K562 (cell line): ENCODE results near the gene C7. TPM values are rescaled to one million over a fixed set of nuclear protein-coding genes. Genes with fewer than 3 reads are reported as not detected.

Experiments used
- ATAC-seq: fragments of 200-7000 bp; cut with Tn5 transposase; 3 replicates; pipeline ENCODE4 v1.9.1; 2020; ENCODE audit warnings: moderate library complexity
- BruUV-seq: library from RNA; stranded (reverse); fragments of 400-500 nt; replicated peaks from 2 replicates; lab custom pipeline; 2021; lab: Mats Ljungman, UMichigan
- CTCF ChIA-PET: fragments of 300-600 bp; formaldehyde crosslinking; extraction: SDS; loops from one replicate; lab custom pipeline; 2021; ENCODE audit warnings: low intra/inter-chr PET ratio; lab: Yijun Ruan, JAX
- POLR2A ChIA-PET: fragments of 300-600, 350-650 bp; sonication (Branson Sonifier 250); formaldehyde crosslinking; extraction: SDS; loops from one replicate; lab custom pipeline; 2021; ENCODE audit warnings: antibody characterized with exemption, inconsistent platforms; lab: Yijun Ruan, JAX
- DNase-seq, 4 experiments: peaks; one replicate each; pipeline versions ENCODE4 v3.0.0 to v3.0.0-alpha.2; 2011 to 2018; ENCODE audit warnings: low spot score in 3 of 4, mixed read lengths in 3 of 4; ENCODE audit errors: extremely low read depth in 1 of 4
- FAIRE-seq: peaks from 2 replicates; lab custom pipeline; 2011; peaks lifted over from hg19 to GRCh38; lab: Jason Lieb, UNC
- H2AFZ ChIP-seq: 2 replicates; pipeline ENCODE4 v1.6.0; 2011; ENCODE audit warnings: low read depth, low read length, control low read depth, inconsistent platforms
- H3K27ac ChIP-seq: fragments of 200-600 bp; 3 replicates; pipeline ENCODE4 v1.8.0; 2011; ENCODE audit warnings: low read depth, mild to moderate bottlenecking, control low read depth, inconsistent platforms, low read length, moderate library complexity, mixed read lengths; ENCODE audit errors: extremely low read depth
- H3K27me3 ChIP-seq, 2 experiments: fragments of 300-600 bp in 1 of 2; 2 replicates in 1 of 2; 3 replicates in 1 of 2; pipeline versions ENCODE4 v1.6.0 to v1.8.0; 2011; ENCODE audit warnings: inconsistent platforms in 2 of 2, low read length in 2 of 2, mild to moderate bottlenecking in 1 of 2, mixed read lengths in 1 of 2, moderate library complexity in 1 of 2; ENCODE audit not compliant: control insufficient read depth in 2 of 2, insufficient read depth in 2 of 2
- H3K36me3 ChIP-seq: fragments of 300-600 bp; 3 replicates; pipeline ENCODE4 v1.8.0; 2011; ENCODE audit warnings: mild to moderate bottlenecking, low read length, inconsistent platforms; ENCODE audit not compliant: control insufficient read depth, insufficient read depth
- H3K4me1 ChIP-seq, 2 experiments: fragments of 200-600 bp in 1 of 2; replicated peaks in 1 of 2; 2 replicates in 1 of 2; 3 replicates in 1 of 2; pipeline versions ENCODE4 v1.5.1 to v1.8.0; 2011; ENCODE audit warnings: inconsistent platforms in 2 of 2, low read length in 2 of 2, mild to moderate bottlenecking in 1 of 2, mixed read lengths in 1 of 2, moderate library complexity in 1 of 2; ENCODE audit not compliant: control insufficient read depth in 2 of 2, insufficient read depth in 2 of 2
- H3K4me2 ChIP-seq: 2 replicates; pipeline ENCODE4 v1.6.1; 2011; ENCODE audit warnings: low read length, control low read depth, inconsistent platforms, mixed read lengths; ENCODE audit not compliant: insufficient read depth
- H3K4me3 ChIP-seq: fragments of 200-600 bp; sonication (generic), shearing (Covaris generic); 2 replicates; pipeline ENCODE4 v1.5.1; 2016; ENCODE audit warnings: control low read depth, inconsistent platforms
- H3K79me2 ChIP-seq: fragments of 200-600 bp; 3 replicates; pipeline ENCODE4 v1.8.0; 2011; ENCODE audit warnings: low read length, inconsistent platforms; ENCODE audit not compliant: control insufficient read depth, insufficient read depth
- H3K9ac ChIP-seq, 2 experiments: 2 replicates each; pipeline versions ENCODE4 v1.6.0 to v1.6.1; 2011; ENCODE audit warnings: low read depth in 2 of 2, low read length in 2 of 2, control low read depth in 1 of 2, inconsistent platforms in 1 of 2, mild to moderate bottlenecking in 1 of 2, mixed read lengths in 1 of 2; ENCODE audit not compliant: insufficient read depth in 1 of 2
- H3K9me1 ChIP-seq: one replicate; pipeline ENCODE4 v1.6.0; 2011; ENCODE audit warnings: inconsistent platforms, mild to moderate bottlenecking, low read length, moderate library complexity; ENCODE audit not compliant: control insufficient read depth, insufficient read depth
- H3K9me3 ChIP-seq: replicated peaks from 2 replicates; pipeline ENCODE4 v1.5.1; 2011; ENCODE audit warnings: low read depth, low read length, inconsistent platforms; ENCODE audit not compliant: control insufficient read depth, insufficient read depth
- H4K20me1 ChIP-seq: replicated peaks from 2 replicates; pipeline ENCODE4 v1.6.1; 2011; ENCODE audit warnings: low read length, inconsistent platforms, mixed read lengths; ENCODE audit not compliant: control insufficient read depth, insufficient read depth
- CBX5 ChIP-seq: IDR thresholded peaks from 2 replicates; pipeline ENCODE4 v1.6.1; 2014; ENCODE audit warnings: low read depth, borderline replicate concordance
- CXXC5 ChIP-seq: fragments of 250-450 bp; sonication (Bioruptor Pico); IDR thresholded peaks from 2 replicates; pipeline ENCODE4 v1.8.0; 2022; ENCODE audit warnings: inconsistent platforms, mild to moderate bottlenecking, moderate library complexity
- IRF2 ChIP-seq: sonication (generic); formaldehyde crosslinking; IDR thresholded peaks from 2 replicates; pipeline ENCODE4 v1.8.1; 2022; ENCODE audit warnings: mild to moderate bottlenecking, missing genetic modification reagents
- MAX ChIP-seq: sonication (generic); formaldehyde crosslinking; IDR thresholded peaks from 2 replicates; pipeline ENCODE4 v1.9.0; 2022; ENCODE audit warnings: mild to moderate bottlenecking, missing genetic modification reagents
- NEUROD1 ChIP-seq: fragments of 150-350 bp; IDR thresholded peaks from 2 replicates; pipeline ENCODE4 v1.6.1; 2014; ENCODE audit warnings: borderline replicate concordance, low read length, low read depth; ENCODE audit not compliant: partially characterized antibody
- WGBS: fragments of 100-300 bp; shearing (Covaris generic); methylation state at CpG from one replicate; pipeline ENCODE4 v1.1.6; 2016; ENCODE audit warnings: low coverage, mixed read lengths; ENCODE audit not compliant: insufficient coverage; ENCODE audit errors: missing lambda C conversion rate; 5-methylcytosine and 5-hydroxymethylcytosine counted together
- in situ Hi-C: fragments of 300-500 bp; cut with MboI; formaldehyde crosslinking; loops from 4 replicates; pipeline ENCODE4 v1.15.0; 2018; ENCODE audit warnings: inconsistent platforms, mixed read lengths
- intact Hi-C: fragments of 100-400 bp; cut with micrococcal nuclease; formaldehyde crosslinking; loops from 2 replicates; pipeline ENCODE4 v1.14.2; 2022
- polyA plus RNA-seq, 8 experiments: library from polyadenylated mRNA; depleted of rRNA in 4 of 8; stranded (reverse) in 5 of 8; unstranded in 3 of 8; fragments of >200 nt; fragmentation: Nextera tagmentation in 2 of 8; fragmentation: Illumina TruSeq in 1 of 8; extraction: Ambion mirVana in 2 of 8; extraction: Trizol in 1 of 8; gene quantifications; 2 replicates each; pipeline versions ENCODE4 v1.2.1 to v1.2.3, GENCODE V29; 2011 to 2014; ENCODE audit warnings: inconsistent platforms in 1 of 8, missing spikeins in 1 of 8
- total RNA-seq, 7 experiments: library from RNA; depleted of rRNA in 6 of 7; stranded (reverse); fragments of >200 nt in 6 of 7; fragmentation: Illumina TruSeq in 2 of 7; extraction: Trizol in 2 of 7; gene quantifications; 2 replicates each; pipeline versions ENCODE4 v1.2.1 to v1.2.3, GENCODE V29; 2011 to 2021; ENCODE audit warnings: low replicate concordance in 1 of 7

Gene C7
- total and polyA plus RNA-seq, 9 of the 15 experiments (the other 6 are each of a cell fraction or from before 2014, with no cell fraction given) = 0.82 TPM; not detected in 8

- CTCF ChIA-PET = no interaction called here
- ATAC-seq (no peak), FAIRE-seq (no peak), DNase-seq (no peak)
- no TSS peak for BruUV-seq
- Histone ChIP-seq H3K9me3 (no peaks in the 10 kb centered on the region), H3K4me3 (no peak overlapping the region), H3K36me3 (no peaks in the 10 kb centered on the region), H3K27ac (no peak overlapping the region), H3K9me1 (no peaks in the 10 kb centered on the region), H2AFZ (no peak overlapping the region), H3K4me2 (no peak overlapping the region), H3K4me1 (no peaks in the 10 kb centered on the region), H4K20me1 (no peaks in the 10 kb centered on the region), H3K27me3 (peaks cover 2 to 6% of the 10 kb centered on the region in 2 experiments; a peak in 3 of 5 replicates), H3K79me2 (no peaks in the 10 kb centered on the region), H3K9ac (no peak overlapping the region)
- TF ChIP-seq CBX5 (no peak), MAX (CRISPR knock-in tag) (no peak), IRF2 (CRISPR knock-in tag) (no peak), NEUROD1 (no peak), CXXC5 (CRISPR knock-in tag) (no peak)
- intact Hi-C loops = no loop called here
- 3% methylated on average over 3 of the region's 3 CpGs for WGBS
- in situ Hi-C loops = no loop called here
- POLR2A ChIA-PET = no interaction called here
These were observed 94.5 kb downstream of the C7 start for GRCh38 chr5:41003670-41004376.
